ENCODE measurements around the gene NBPF20.
"Not testable (repeated sequence)": the region's sequence is repeated elsewhere in the genome, so short reads cannot be mapped to it uniquely, and the experiment has no call there.

Gene NBPF20
- total RNA-seq, result 7.7 reads per million in 2 donors

- peak; percentile 61 for DNase-seq
Measured at GRCh38 chr1:145425436-145426029, at the start of gene NBPF20. Gene NBPF20, minus strand, starts transcription at chr1:145425603. Its CDS starts 20,331 bp downstream, at chr1:145405272.

- DNase-seq, result not testable (repeated sequence)
Measured at GRCh38 chr1:145474837-145475368, 49.5 kb upstream of the NBPF20 start.

GRCh38 chr1:145472731-145473130 lies 47.3 kb upstream of the NBPF20 start:
- not testable (repeated sequence) for DNase-seq

GRCh38 chr1:145471365-145471764 lies 46.0 kb upstream of the NBPF20 start:
- not testable (repeated sequence) for DNase-seq

GRCh38 chr1:145465405-145466144 lies 40.2 kb upstream of the NBPF20 start:
- not testable (repeated sequence) for DNase-seq

GRCh38 chr1:145464708-145465336 lies 39.4 kb upstream of the NBPF20 start:
- DNase-seq, result not testable (repeated sequence)

GRCh38 chr1:145464017-145464416 lies 38.6 kb upstream of the NBPF20 start:
- not testable (repeated sequence) for DNase-seq

- not testable (repeated sequence) for DNase-seq
Measured at GRCh38 chr1:145460684-145461083, 35.3 kb upstream of the NBPF20 start.

GRCh38 chr1:145460048-145460447 lies 34.6 kb upstream of the NBPF20 start:
- DNase-seq, result not testable (repeated sequence)

- DNase-seq, result not testable (repeated sequence)
Measured at GRCh38 chr1:145459591-145459990, 34.2 kb upstream of the NBPF20 start.

GRCh38 chr1:145459063-145459462 lies 33.7 kb upstream of the NBPF20 start:
- DNase-seq, result not testable (repeated sequence)

- not testable (repeated sequence) for DNase-seq
Measured at GRCh38 chr1:145454824-145455177, 29.4 kb upstream of the NBPF20 start.

GRCh38 chr1:145453873-145454823 lies 28.7 kb upstream of the NBPF20 start:
- not testable (repeated sequence) for DNase-seq

GRCh38 chr1:145452506-145452905 lies 27.1 kb upstream of the NBPF20 start:
- DNase-seq, result not testable (repeated sequence)

- not testable (repeated sequence) for DNase-seq
Measured at GRCh38 chr1:145451914-145452313, 26.5 kb upstream of the NBPF20 start.

GRCh38 chr1:145445219-145445618 lies 19.8 kb upstream of the NBPF20 start:
- not testable (repeated sequence) for DNase-seq

- not testable (repeated sequence) for DNase-seq
Measured at GRCh38 chr1:145442340-145442739, 16.9 kb upstream of the NBPF20 start.

- DNase-seq, result not testable (repeated sequence)
Measured at GRCh38 chr1:145431363-145432256, 6.2 kb upstream of the NBPF20 start.

- not testable (repeated sequence) for DNase-seq
Measured at GRCh38 chr1:145430830-145431229, 5.4 kb upstream of the NBPF20 start.

GRCh38 chr1:145429329-145429728 lies 3.9 kb upstream of the NBPF20 start:
- not testable (repeated sequence) for DNase-seq
